Measurements from ENCODE around the gene ANKRD44.

Gene ANKRD44

DNA sequence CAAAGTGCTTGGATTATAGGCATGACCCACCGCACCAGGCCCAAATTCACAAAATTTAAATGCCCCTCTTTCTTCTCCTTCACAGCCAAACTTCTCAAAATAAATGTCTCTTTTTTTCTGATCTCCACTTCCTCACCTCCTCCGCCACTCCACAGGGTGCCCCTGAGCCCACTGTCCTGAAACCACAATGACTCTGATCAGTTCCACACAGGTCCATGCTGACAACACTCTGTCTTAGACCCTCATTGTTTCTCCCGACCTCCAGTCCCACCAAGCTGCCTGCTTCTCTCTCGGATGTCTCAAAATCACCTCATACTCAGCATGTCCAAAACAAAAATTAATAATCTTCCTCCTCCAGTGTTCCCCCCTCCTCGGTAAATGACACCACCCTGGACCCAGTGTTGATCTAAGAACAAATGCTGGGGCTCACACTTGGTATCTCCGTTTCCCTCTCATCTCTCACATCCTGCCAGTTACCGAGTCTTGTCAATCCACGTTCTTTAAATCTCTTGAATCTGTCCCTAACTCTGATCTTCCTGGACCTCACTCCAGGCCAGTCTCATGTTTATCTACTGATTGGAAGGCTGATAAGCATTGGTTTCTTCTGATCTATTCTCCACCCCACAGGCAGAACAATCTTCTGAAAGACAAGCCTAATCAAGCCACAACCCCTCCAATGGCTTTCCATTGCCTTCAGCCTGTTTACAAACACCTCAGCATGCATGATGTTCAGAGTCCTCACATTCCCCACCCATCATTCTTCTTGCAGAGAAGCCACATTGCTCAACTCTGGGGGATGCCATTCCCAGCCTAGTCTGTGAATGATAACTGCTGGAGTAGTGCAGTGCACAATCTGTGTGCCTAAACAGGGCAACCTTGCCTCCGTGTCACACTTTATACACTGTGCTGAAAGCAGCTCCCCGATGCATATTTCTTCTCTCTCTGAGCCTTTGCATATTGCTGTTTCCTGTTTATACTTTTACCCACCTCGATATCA, 12.4 kb upstream of the ANKRD44 start:
- Histone ChIP-seq H3K9me3 (ENCODE audit: control insufficient read depth, insufficient read depth, low read length) (no peaks in the 10 kb centered on the region), H3K4me1 (ENCODE audit: control insufficient read depth, low read length) (peaks cover 52% of the 10 kb centered on the region), H3K4me2 (ENCODE audit: low read length) (peak overlapping the region; percentile 71), H3K27ac (ENCODE audit: low read depth, low read length) (peak overlapping the region; percentile 26), H3K9me2 (replicated peaks; ENCODE audit: control insufficient read depth, low read length) (no peaks in the 10 kb centered on the region), H3K36me3 (ENCODE audit: control insufficient read depth, low read length) (peaks cover 26% of the 10 kb centered on the region), H3F3A (ENCODE audit: control insufficient read depth, insufficient read depth) (0 out of 2 replicates have a peak, but pooled peaks cover 2% of the 10 kb centered on the region), H3K27me3 (ENCODE audit: control insufficient read depth, low read length) (no peaks in the 10 kb centered on the region), H3K4me3 (ENCODE audit: low read length) (peak overlapping the region; percentile 58), H3K79me2 (ENCODE audit: control insufficient read depth, low read length) (peaks cover 20% of the 10 kb centered on the region), H4K20me1 (ENCODE audit: control insufficient read depth, insufficient read depth, low read depth, low read length) (no peaks in the 10 kb centered on the region)
- TF ChIP-seq, protein P1, sequence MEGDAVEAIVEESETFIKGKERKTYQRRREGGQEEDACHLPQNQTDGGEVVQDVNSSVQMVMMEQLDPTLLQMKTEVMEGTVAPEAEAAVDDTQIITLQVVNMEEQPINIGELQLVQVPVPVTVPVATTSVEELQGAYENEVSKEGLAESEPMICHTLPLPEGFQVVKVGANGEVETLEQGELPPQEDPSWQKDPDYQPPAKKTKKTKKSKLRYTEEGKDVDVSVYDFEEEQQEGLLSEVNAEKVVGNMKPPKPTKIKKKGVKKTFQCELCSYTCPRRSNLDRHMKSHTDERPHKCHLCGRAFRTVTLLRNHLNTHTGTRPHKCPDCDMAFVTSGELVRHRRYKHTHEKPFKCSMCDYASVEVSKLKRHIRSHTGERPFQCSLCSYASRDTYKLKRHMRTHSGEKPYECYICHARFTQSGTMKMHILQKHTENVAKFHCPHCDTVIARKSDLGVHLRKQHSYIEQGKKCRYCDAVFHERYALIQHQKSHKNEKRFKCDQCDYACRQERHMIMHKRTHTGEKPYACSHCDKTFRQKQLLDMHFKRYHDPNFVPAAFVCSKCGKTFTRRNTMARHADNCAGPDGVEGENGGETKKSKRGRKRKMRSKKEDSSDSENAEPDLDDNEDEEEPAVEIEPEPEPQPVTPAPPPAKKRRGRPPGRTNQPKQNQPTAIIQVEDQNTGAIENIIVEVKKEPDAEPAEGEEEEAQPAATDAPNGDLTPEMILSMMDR (IDR thresholded peaks at IDR 0.05; ENCODE audit: low read depth, low read length, poor library complexity, severe bottlenecking): no peak
- no peak for TF ChIP-seq EZH2phosphoT487 (IDR thresholded peaks at IDR 0.05; ENCODE audit: borderline replicate concordance, low read length)

DNA sequence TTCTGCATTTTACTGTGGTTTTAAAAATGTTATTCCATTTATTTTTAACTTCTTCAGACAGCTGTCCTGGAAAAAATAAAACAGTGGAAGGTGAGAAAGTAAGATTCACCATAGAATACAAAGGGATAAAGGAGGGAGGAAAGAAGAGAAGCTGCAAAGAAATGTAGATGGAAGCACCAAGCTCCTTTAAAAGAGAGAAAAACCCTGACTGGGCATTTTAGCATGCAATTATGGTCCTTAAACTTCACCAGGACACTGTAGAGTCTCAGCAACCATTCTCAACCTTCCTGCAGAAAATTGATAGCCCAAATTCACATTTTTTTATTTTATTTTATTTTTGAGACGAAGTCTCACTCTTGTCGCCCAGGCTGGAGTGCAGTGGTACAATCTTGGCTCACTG, 11.6 kb upstream of the ANKRD44 start:
- Histone ChIP-seq H3K79me2 (ENCODE audit: control insufficient read depth, low read length) (peaks cover 20% of the 10 kb centered on the region), H3K4me1 (ENCODE audit: control insufficient read depth, low read length) (peaks cover 43% of the 10 kb centered on the region), H4K20me1 (ENCODE audit: control insufficient read depth, insufficient read depth, low read depth, low read length) (no peaks in the 10 kb centered on the region), H3K4me3 (ENCODE audit: low read length) (no peak overlapping the region), H3K27me3 (ENCODE audit: control insufficient read depth, low read length) (no peaks in the 10 kb centered on the region), H3K4me2 (ENCODE audit: low read length) (no peak overlapping the region), H3F3A (ENCODE audit: control insufficient read depth, insufficient read depth) (0 out of 2 replicates have a peak, but pooled peaks cover 2% of the 10 kb centered on the region), H3K9me3 (ENCODE audit: control insufficient read depth, insufficient read depth, low read length) (no peaks in the 10 kb centered on the region), H3K36me3 (ENCODE audit: control insufficient read depth, low read length) (peaks cover 18% of the 10 kb centered on the region), H3K27ac (ENCODE audit: low read depth, low read length) (no peak overlapping the region), H3K9me2 (replicated peaks; ENCODE audit: control insufficient read depth, low read length) (no peaks in the 10 kb centered on the region)
- TF ChIP-seq, protein P1 (IDR thresholded peaks at IDR 0.05; ENCODE audit: low read depth, low read length, poor library complexity, severe bottlenecking): no peak
- TF ChIP-seq EZH2phosphoT487 (IDR thresholded peaks at IDR 0.05; ENCODE audit: borderline replicate concordance, low read length): no peak

DNA sequence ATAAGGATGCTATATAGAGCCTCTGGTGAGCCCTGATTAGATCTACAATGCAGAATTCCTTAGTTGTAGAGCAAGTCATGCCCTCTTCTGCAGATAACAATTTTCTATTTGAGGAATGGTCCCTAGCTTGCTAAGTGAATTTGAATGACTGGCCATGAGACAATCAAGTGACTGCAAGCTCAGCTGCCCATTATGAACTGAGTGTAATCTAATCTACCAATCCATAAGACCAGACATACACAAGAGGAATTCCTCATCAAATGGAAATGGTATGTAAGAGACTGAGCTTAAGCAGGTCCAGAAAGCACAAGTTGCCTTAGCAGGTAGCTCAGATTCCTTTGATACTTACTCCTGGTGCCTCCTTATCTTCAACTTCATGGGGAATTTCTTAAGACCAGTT, 4.8 kb upstream of the ANKRD44 start:
- TF ChIP-seq, protein P1 (IDR thresholded peaks at IDR 0.05; ENCODE audit: low read depth, low read length, poor library complexity, severe bottlenecking): no peak
- TF ChIP-seq EZH2phosphoT487 (IDR thresholded peaks at IDR 0.05; ENCODE audit: borderline replicate concordance, low read length): no peak
- Histone ChIP-seq H3K9me3 (ENCODE audit: control insufficient read depth, insufficient read depth, low read length) (no peaks in the 10 kb centered on the region), H4K20me1 (ENCODE audit: control insufficient read depth, insufficient read depth, low read depth, low read length) (no peaks in the 10 kb centered on the region), H3F3A (ENCODE audit: control insufficient read depth, insufficient read depth) (0 out of 2 replicates have a peak, but pooled peaks cover 6% of the 10 kb centered on the region), H3K36me3 (ENCODE audit: control insufficient read depth, low read length) (peaks cover 14% of the 10 kb centered on the region), H3K27ac (ENCODE audit: low read depth, low read length) (no peak overlapping the region), H3K79me2 (ENCODE audit: control insufficient read depth, low read length) (peaks cover 48% of the 10 kb centered on the region), H3K9me2 (replicated peaks; ENCODE audit: control insufficient read depth, low read length) (no peaks in the 10 kb centered on the region), H3K4me2 (ENCODE audit: low read length) (no peak overlapping the region), H3K27me3 (ENCODE audit: control insufficient read depth, low read length) (no peaks in the 10 kb centered on the region), H3K4me1 (ENCODE audit: control insufficient read depth, low read length) (peaks cover 46% of the 10 kb centered on the region), H3K4me3 (ENCODE audit: low read length) (no peak overlapping the region)

All from DOHH2 (cell line).